Left cardiac atrium (tissue), 4 donors: ENCODE results near the gene MKRN2OS. TPM values are rescaled to one million over a fixed set of nuclear protein-coding genes. Genes with fewer than 3 reads are reported as not detected.

Source experiments
- ATAC-seq, 2 donors: fragments of 200-7000 bp; cut with Tn5 transposase; one replicate each; pipeline ENCODE4 v1.9.1; 2020; ENCODE audit warnings: mild to moderate bottlenecking in 2 of 2, moderate library complexity in 2 of 2
- DNase-seq: peaks from one replicate; pipeline ENCODE4 v3.0.0-alpha.2; 2020
- intact Hi-C, 2 donors: fragments of 100-400 bp; cut with DNase I; formaldehyde crosslinking; loops; one replicate each; pipeline versions ENCODE4 v1.14.1 to v1.15.1; 2022 to 2023
- total RNA-seq, 2 donors: library from RNA; stranded (reverse); fragmentation: NEBNext Ultra II Directional; extraction: Animal tissue kit (Norgen Biotek cat#: 25700); gene quantifications; one replicate each; pipeline ENCODE4 v1.2.1, GENCODE V29; 2021
- donor health status: DM: no; HTN: yes; CAD: no.
- donor health status: DM: no; HTN: yes; CAD: no; lungs with severe emphysema.
- donor health status: DM: yes; HTN: yes; CAD: no.
- donor health status: Dilated cardiomyopathy.

Gene MKRN2OS
- total RNA-seq, 2 donors from 2014 or later = not detected

GRCh38 chr3:12489832-12490231 is 55.5 kb downstream of the MKRN2OS start:
- intact Hi-C loops = no loop called here
- DNase-seq (no peak), ATAC-seq (no peak)

Other genes starting within 250 kb of the MKRN2OS start
- gene TSEN2, start 61.0 kb downstream of the MKRN2OS start, total RNA-seq = 10 to 100 TPM; 15.3 to 16.8 TPM
- 10 to 100 TPM; 23.9 to 31.7 TPM for gene MKRN2, start 11.6 kb upstream of the MKRN2OS start, total RNA-seq
- gene RAF1, start 118.6 kb upstream of the MKRN2OS start, total RNA-seq = 100 to 1,000 TPM; 109 to 116 TPM
- gene TMEM40, start 213.8 kb upstream of the MKRN2OS start, total RNA-seq = 1 to 10 TPM; 4.8 to 6.5 TPM